Loucy (cell line): ENCODE data around the gene MRPS27.

ENCODE experiments used
- H2AFZ ChIP-seq: fragments of 200-600 bp; sonication (generic); 2 replicates; pipeline ENCODE4 v1.6.0; 2016; ENCODE audit warnings: antibody characterized with exemption, mild to moderate bottlenecking, low read length, moderate library complexity
- H3F3A ChIP-seq: fragments of 200-600 bp; 2 replicates; pipeline ENCODE4 v1.6.0; 2016; ENCODE audit warnings: antibody characterized with exemption, low read depth, mild to moderate bottlenecking
- H3K27me3 ChIP-seq: fragments of 200-600 bp; sonication (generic); 2 replicates; pipeline ENCODE4 v1.6.1; 2014; ENCODE audit warnings: low read length, mild to moderate bottlenecking; ENCODE audit not compliant: insufficient read depth, poor library complexity, severe bottlenecking
- H3K36me3 ChIP-seq: fragments of 200-600 bp; sonication (generic); 2 replicates; pipeline ENCODE4 v1.6.1; 2016; ENCODE audit warnings: low read length; ENCODE audit not compliant: insufficient read depth
- H3K4me1 ChIP-seq: fragments of 200-600 bp; sonication (generic); 2 replicates; pipeline ENCODE4 v1.5.1; 2014; ENCODE audit warnings: low read length, mild to moderate bottlenecking; ENCODE audit not compliant: insufficient read depth, poor library complexity, severe bottlenecking
- H3K4me2 ChIP-seq: fragments of 200-600 bp; sonication (generic); 2 replicates; pipeline ENCODE4 v1.6.0; 2014; ENCODE audit warnings: antibody characterized with exemption, low read length, low read depth, mild to moderate bottlenecking; ENCODE audit not compliant: poor library complexity, severe bottlenecking
- H3K4me3 ChIP-seq: fragments of 200-600 bp; sonication (generic); 2 replicates; pipeline ENCODE4 v1.5.1; 2014; ENCODE audit warnings: low read length, mild to moderate bottlenecking, mixed read lengths; ENCODE audit not compliant: poor library complexity, severe bottlenecking
- H3K79me2 ChIP-seq: fragments of 200-600 bp; sonication (generic); 2 replicates; pipeline ENCODE4 v1.6.1; 2014; ENCODE audit warnings: low read length; ENCODE audit not compliant: insufficient read depth
- H3K9ac ChIP-seq: fragments of 200-600 bp; sonication (generic); 2 replicates; pipeline ENCODE4 v1.6.0; 2014; ENCODE audit warnings: mild to moderate bottlenecking, low read depth, low read length, moderate library complexity; ENCODE audit not compliant: poor library complexity, severe bottlenecking
- H3K9me2 ChIP-seq: fragments of 200-600 bp; sonication (generic); replicated peaks from 2 replicates; pipeline ENCODE4 v1.6.1; 2016; ENCODE audit warnings: low read depth, low read length, mixed read lengths
- H3K9me3 ChIP-seq: fragments of 200-600 bp; sonication (generic); 2 replicates; pipeline ENCODE4 v1.6.1; 2014; ENCODE audit warnings: mild to moderate bottlenecking, antibody characterized with exemption, low read length, low read depth; ENCODE audit not compliant: insufficient read depth
- H4K20me1 ChIP-seq: fragments of 200-600 bp; sonication (generic); 2 replicates; pipeline ENCODE4 v1.6.0; 2014; ENCODE audit warnings: antibody characterized with exemption, low read length, mild to moderate bottlenecking; ENCODE audit not compliant: insufficient read depth, poor library complexity, severe bottlenecking
- EZH2phosphoT487 ChIP-seq: fragments of 200-600 bp; IDR thresholded peaks from 2 replicates; pipeline ENCODE4 v1.6.1; 2018; ENCODE audit warnings: antibody characterized with exemption, mild to moderate bottlenecking, moderate library complexity, borderline replicate concordance
- TF ChIP-seq, protein P1 (sequence below): fragments of 200-600 bp; sonication (generic); conservative IDR thresholded peaks from 2 replicates; pipeline ENCODE4 v1.5.1; 2014; ENCODE audit warnings: mild to moderate bottlenecking, antibody characterized with exemption, low read length

Gene MRPS27

DNA sequence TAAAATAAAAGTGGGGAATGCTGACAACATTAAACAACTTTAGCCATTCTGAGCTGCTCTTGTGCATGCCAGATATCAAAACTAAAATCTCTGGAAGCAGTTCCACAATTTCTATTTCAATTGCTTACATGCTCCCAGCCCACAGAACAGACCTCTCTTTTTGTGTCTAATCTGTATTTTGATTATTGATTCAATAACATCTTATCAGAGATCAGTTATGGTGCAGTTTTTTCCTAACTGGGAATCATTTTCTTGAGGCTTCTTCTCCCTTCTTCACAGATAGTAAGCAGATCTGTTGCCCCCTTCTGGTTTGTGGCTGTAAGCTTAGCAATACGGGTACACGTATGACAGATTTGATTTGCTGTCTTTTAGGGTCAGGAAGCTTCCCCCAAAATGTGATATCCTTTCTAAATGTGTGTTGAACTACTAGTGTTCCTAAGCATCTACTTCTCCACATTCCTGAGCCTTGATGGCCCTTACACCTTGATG, 39.4 kb downstream of the MRPS27 start:
- peaks cover 15% of the 10 kb centered on the region; the same call in 1 of the 2 replicates for H3K36me3 ChIP-seq

DNA sequence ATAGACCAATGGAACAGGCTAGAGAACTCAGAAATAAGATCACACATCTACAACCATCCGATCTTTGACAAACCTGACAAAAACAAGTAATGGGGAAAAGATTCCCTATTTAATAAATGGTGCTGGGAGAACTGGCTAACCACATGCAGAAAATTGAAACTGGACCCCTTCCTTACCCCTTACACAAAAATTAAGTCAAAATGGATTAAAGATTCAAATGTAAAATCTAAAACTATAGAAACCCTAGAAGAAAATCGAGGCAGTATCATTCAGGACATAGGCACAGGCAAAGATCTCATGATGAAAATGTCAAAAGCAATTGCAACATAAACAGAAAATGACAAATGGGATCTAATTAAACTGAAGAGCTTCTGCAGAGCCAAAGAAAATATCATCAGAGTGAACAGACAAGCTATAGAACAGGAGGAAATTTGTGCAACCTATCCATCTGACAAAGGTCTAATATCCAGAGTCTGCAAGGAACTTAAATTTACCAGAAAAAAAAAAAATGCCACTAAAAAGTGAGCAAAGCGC, 43.8 kb downstream of the MRPS27 start:
- Histone ChIP-seq H2AFZ (no peak overlapping the region), H3K4me1 (peaks cover 12% of the 10 kb centered on the region), H3K9ac (no peak overlapping the region), H3K79me2 (peaks cover 16% of the 10 kb centered on the region; the same call in 1 of the 2 replicates), H3K4me3 (no peak overlapping the region), H4K20me1 (no peaks in the 10 kb centered on the region), H3K9me2 (no peaks in the 10 kb centered on the region), H3F3A (no peaks in the 10 kb centered on the region), H3K9me3 (no peaks in the 10 kb centered on the region), H3K4me2 (no peak overlapping the region), H3K36me3 (peaks cover 4% of the 10 kb centered on the region; the same call in 1 of the 2 replicates), H3K27me3 (no peaks in the 10 kb centered on the region)
- TF ChIP-seq, protein P1, sequence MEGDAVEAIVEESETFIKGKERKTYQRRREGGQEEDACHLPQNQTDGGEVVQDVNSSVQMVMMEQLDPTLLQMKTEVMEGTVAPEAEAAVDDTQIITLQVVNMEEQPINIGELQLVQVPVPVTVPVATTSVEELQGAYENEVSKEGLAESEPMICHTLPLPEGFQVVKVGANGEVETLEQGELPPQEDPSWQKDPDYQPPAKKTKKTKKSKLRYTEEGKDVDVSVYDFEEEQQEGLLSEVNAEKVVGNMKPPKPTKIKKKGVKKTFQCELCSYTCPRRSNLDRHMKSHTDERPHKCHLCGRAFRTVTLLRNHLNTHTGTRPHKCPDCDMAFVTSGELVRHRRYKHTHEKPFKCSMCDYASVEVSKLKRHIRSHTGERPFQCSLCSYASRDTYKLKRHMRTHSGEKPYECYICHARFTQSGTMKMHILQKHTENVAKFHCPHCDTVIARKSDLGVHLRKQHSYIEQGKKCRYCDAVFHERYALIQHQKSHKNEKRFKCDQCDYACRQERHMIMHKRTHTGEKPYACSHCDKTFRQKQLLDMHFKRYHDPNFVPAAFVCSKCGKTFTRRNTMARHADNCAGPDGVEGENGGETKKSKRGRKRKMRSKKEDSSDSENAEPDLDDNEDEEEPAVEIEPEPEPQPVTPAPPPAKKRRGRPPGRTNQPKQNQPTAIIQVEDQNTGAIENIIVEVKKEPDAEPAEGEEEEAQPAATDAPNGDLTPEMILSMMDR: no peak
- TF ChIP-seq EZH2phosphoT487: no peak

More for the DNA sequence above, 39.4 kb downstream of the MRPS27 start:
- no peaks in the 10 kb centered on the region for H4K20me1 ChIP-seq
- no peak for TF ChIP-seq EZH2phosphoT487
- TF ChIP-seq, protein P1: peak; percentile 67
- no peaks in the 10 kb centered on the region for H3K9me3 ChIP-seq
- no peaks in the 10 kb centered on the region for H3K27me3 ChIP-seq
- no peaks in the 10 kb centered on the region for H3K9me2 ChIP-seq
- no peak overlapping the region for H2AFZ ChIP-seq
- H3K4me2 ChIP-seq: no peak overlapping the region
- H3K79me2 ChIP-seq: peaks cover 3% of the 10 kb centered on the region; the same call in 1 of the 2 replicates
- H3K9ac ChIP-seq: no peak overlapping the region
- H3K4me3 ChIP-seq: no peak overlapping the region
- H3F3A ChIP-seq: no peaks in the 10 kb centered on the region
- H3K4me1 ChIP-seq: peaks cover 15% of the 10 kb centered on the region

DNA sequence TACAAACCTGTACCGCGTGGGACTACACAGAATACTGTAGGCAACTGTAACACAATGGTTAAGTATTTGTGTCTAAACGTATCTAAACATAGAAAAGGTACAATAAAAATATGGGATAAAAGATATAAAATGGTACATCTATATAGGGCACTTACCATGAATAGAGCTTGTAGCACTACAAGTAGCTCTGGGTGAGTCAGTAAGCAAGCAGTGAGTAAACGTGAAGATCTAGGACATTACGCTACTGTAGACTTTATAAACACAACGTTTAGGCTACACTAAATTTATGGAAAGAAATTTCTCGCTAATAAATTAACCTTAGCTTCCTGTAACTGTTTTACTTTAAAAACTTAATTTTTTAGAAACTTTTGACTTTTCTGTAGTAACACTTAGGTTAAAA, 46.5 kb downstream of the MRPS27 start:
- TF ChIP-seq EZH2phosphoT487: no peak
- TF ChIP-seq, protein P1: no peak

More for the DNA sequence above, 46.5 kb downstream of the MRPS27 start:
- H3K79me2 ChIP-seq: peaks cover 16% of the 10 kb centered on the region; the same call in 1 of the 2 replicates
- H3K9ac ChIP-seq: no peak overlapping the region
- no peaks in the 10 kb centered on the region for H3K9me2 ChIP-seq
- no peaks in the 10 kb centered on the region for H3K27me3 ChIP-seq
- no peaks in the 10 kb centered on the region for H3K9me3 ChIP-seq
- peaks cover 4% of the 10 kb centered on the region for H3K4me1 ChIP-seq
- H4K20me1 ChIP-seq: no peaks in the 10 kb centered on the region
- H2AFZ ChIP-seq: no peak overlapping the region
- no peak overlapping the region for H3K4me3 ChIP-seq
- H3K4me2 ChIP-seq: no peak overlapping the region
- peaks cover 4% of the 10 kb centered on the region; the same call in 1 of the 2 replicates for H3K36me3 ChIP-seq
- no peaks in the 10 kb centered on the region for H3F3A ChIP-seq
